Measurements from ENCODE around the gene PRKX.

- TF ChIP-seq EZH2phosphoT487 (IDR thresholded peaks at IDR 0.05; ENCODE audit: low read depth, severe bottlenecking, unreplicated experiment) (no peak), CTCF (IDR thresholded peaks at IDR 0.05; ENCODE audit: poor library complexity) (no peak)
These were observed 103.6 kb downstream of the PRKX start for GRCh38 chrX:3609810-3610209.

Data from hepatocyte (in vitro differentiated cells).